Loucy (cell line): Measurements from ENCODE around the gene FRMD4A.

Source experiments
- EZH2phosphoT487 ChIP-seq: fragments of 200-600 bp; IDR thresholded peaks from 2 replicates; pipeline ENCODE4 v1.6.1; 2018; ENCODE audit warnings: antibody characterized with exemption, mild to moderate bottlenecking, moderate library complexity, borderline replicate concordance
- TF ChIP-seq, protein P1 (sequence below): fragments of 200-600 bp; sonication (generic); conservative IDR thresholded peaks from 2 replicates; pipeline ENCODE4 v1.5.1; 2014; ENCODE audit warnings: mild to moderate bottlenecking, antibody characterized with exemption, low read length

DNA sequence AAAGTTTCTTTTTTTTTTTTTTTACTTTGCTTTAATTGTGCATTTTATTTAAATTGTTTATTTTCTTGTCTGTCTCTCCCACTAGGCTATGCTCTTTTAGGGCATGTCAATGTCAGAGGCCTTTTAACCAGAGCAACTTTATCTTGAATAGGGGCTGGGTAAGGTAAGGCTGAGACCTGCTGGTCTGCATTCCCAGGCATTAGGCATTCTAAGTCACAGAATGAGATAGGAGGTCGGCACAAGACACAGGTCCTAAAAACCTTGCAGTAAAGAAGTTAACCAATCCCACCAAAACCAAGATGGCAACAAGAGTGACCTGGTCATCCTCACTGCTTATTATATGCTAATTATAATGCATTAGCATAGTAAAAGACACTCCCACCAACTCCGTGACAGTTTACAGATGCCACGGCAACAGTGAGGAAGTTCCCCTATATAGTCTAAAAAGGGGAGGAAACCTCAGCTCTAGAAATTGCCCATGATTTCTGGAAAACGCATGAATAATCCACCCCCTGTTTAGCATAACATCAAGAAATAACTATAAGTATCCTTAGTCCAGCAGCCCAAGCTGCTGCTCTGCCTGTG is 47.0 kb upstream of the FRMD4A start:
- TF ChIP-seq, protein P1, sequence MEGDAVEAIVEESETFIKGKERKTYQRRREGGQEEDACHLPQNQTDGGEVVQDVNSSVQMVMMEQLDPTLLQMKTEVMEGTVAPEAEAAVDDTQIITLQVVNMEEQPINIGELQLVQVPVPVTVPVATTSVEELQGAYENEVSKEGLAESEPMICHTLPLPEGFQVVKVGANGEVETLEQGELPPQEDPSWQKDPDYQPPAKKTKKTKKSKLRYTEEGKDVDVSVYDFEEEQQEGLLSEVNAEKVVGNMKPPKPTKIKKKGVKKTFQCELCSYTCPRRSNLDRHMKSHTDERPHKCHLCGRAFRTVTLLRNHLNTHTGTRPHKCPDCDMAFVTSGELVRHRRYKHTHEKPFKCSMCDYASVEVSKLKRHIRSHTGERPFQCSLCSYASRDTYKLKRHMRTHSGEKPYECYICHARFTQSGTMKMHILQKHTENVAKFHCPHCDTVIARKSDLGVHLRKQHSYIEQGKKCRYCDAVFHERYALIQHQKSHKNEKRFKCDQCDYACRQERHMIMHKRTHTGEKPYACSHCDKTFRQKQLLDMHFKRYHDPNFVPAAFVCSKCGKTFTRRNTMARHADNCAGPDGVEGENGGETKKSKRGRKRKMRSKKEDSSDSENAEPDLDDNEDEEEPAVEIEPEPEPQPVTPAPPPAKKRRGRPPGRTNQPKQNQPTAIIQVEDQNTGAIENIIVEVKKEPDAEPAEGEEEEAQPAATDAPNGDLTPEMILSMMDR, result no peak
- no peak for TF ChIP-seq EZH2phosphoT487
